Measurements from ENCODE around the gene LRIT2.

GRCh38 chr10:84175436-84175835 lies 49.9 kb downstream of the LRIT2 start:
- TF ChIP-seq CTCF (conservative IDR thresholded peaks at IDR 0.05; ENCODE audit: low read length) (no peak), EZH2phosphoT487 (IDR thresholded peaks at IDR 0.05; ENCODE audit: borderline replicate concordance, low read depth, low read length) (no peak)
